ENCODE measurements around the gene LASP1NB.

LASP1NB gene

GRCh38 chr17:38925263-38925995, at the start of gene LASP1NB:
Gene LASP1NB, plus strand, starts transcription at chr17:38925614.
- no peak within 1 kb of the TSS for H3K4me3 ChIP-seq (ENCODE audit: low read depth, low read length)
- no peak for TF ChIP-seq CTCF (conservative IDR thresholded peaks at IDR 0.05; ENCODE audit: low read depth, low read length)
- no peak for DNase-seq (ENCODE audit: low read depth)

GRCh38 chr17:38877130-38877851, 48.1 kb upstream of the LASP1NB start:
- H3K4me3 ChIP-seq (ENCODE audit: low read depth, low read length) = no peak overlapping the region
- no peak for DNase-seq (ENCODE audit: low read depth)
- no peak for TF ChIP-seq CTCF (conservative IDR thresholded peaks at IDR 0.05; ENCODE audit: low read depth, low read length)

- no peak for TF ChIP-seq CTCF (conservative IDR thresholded peaks at IDR 0.05; ENCODE audit: low read depth, low read length)
- H3K4me3 ChIP-seq (ENCODE audit: low read depth, low read length) = no peak overlapping the region
- DNase-seq (ENCODE audit: low read depth) = no peak
These were observed 45.3 kb upstream of the LASP1NB start for GRCh38 chr17:38879878-38880665.

GRCh38 chr17:38881600-38882191, 43.7 kb upstream of the LASP1NB start:
- DNase-seq (ENCODE audit: low read depth) = no peak
- TF ChIP-seq CTCF (conservative IDR thresholded peaks at IDR 0.05; ENCODE audit: low read depth, low read length) = no peak
- no peak overlapping the region for H3K4me3 ChIP-seq (ENCODE audit: low read depth, low read length)

- no peak for TF ChIP-seq CTCF (conservative IDR thresholded peaks at IDR 0.05; ENCODE audit: low read depth, low read length)
- DNase-seq (ENCODE audit: low read depth) = no peak
These were observed 42.5 kb upstream of the LASP1NB start for GRCh38 chr17:38882870-38883269.

GRCh38 chr17:38883592-38884526, 41.6 kb upstream of the LASP1NB start:
- DNase-seq (ENCODE audit: low read depth) = no peak
- no peak for TF ChIP-seq CTCF (conservative IDR thresholded peaks at IDR 0.05; ENCODE audit: low read depth, low read length)
- H3K4me3 ChIP-seq (ENCODE audit: low read depth, low read length) = no peak overlapping the region

More at GRCh38 chr17:38882870-38883269, 42.5 kb upstream of the LASP1NB start:
- H3K4me3 ChIP-seq (ENCODE audit: low read depth, low read length) = no peak overlapping the region
